ENCODE results near the gene CDK13. TPM values are rescaled to one million over a fixed set of nuclear protein-coding genes. Genes with fewer than 3 reads are reported as not detected.

Gene CDK13
- total and polyA plus RNA-seq, 4 donors: 13.3 to 124 (median 30.8) TPM

DNA sequence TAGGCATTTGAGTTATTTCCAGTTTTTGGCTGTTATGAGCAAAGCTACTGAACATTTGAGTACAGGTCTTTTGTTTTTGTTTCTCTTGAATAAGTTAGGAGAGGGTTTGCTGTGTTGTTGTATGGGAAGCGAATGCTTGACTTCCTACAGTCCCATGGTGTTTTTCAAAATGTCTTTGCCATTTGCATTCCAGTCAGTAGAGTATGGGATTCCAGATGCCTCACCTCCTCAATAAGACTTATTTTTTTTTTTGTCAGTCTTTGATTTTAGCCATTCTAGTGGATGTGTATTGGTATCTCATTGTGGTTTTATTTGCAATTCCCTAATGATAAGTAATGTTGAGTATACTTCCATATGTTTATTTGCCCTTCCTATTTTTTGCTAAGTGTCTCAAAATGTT lies 19.4 kb downstream of the CDK13 start:
- no peak for TF ChIP-seq CTCF (IDR thresholded peaks at IDR 0.05; ENCODE audit: control extremely low read depth, extremely low read depth)
- ATAC-seq (ENCODE audit: insufficient read depth, low FRiP score) (no peak), DNase-seq (no peak)
- Histone ChIP-seq H3K27ac (ENCODE audit: low read depth in 1 of 2, low read length in 1 of 2) (no peak overlapping the region), H3K27me3 (ENCODE audit: control insufficient read depth in 3 of 3, insufficient read depth in 3 of 3, low read length in 2 of 3) (no peaks in the 10 kb centered on the region), H3K36me3 (ENCODE audit: control insufficient read depth in 4 of 4, insufficient read depth in 4 of 4, low read length in 4 of 4) (no peaks in the 10 kb centered on the region), H3K4me3 (no peak overlapping the region), H3K4me1 (ENCODE audit: control insufficient read depth in 5 of 5, insufficient read depth in 5 of 5, low read length in 5 of 5) (peaks cover 0 to 6% (median 3%) of the 10 kb centered on the region in 5 donors), H3K9me3 (ENCODE audit: control insufficient read depth in 4 of 4, insufficient read depth in 3 of 4, low read length in 3 of 4) (no peaks in the 10 kb centered on the region), H3K9ac (ENCODE audit: insufficient read depth in 1 of 2, low read length in 2 of 2) (no peak overlapping the region)
- 87 to 88% methylated on average over 1 of the region's 1 CpG for WGBS, 2 donors

- Histone ChIP-seq H3K4me1 (ENCODE audit: control insufficient read depth in 5 of 5, insufficient read depth in 5 of 5, low read length in 5 of 5) (peaks cover 0 to 14% (median 3%) of the 10 kb centered on the region in 5 donors), H3K36me3 (ENCODE audit: control insufficient read depth in 4 of 4, insufficient read depth in 4 of 4, low read length in 4 of 4) (no peaks in the 10 kb centered on the region), H3K9ac (ENCODE audit: insufficient read depth in 1 of 2, low read length in 2 of 2) (no peak overlapping the region), H3K4me3 (no peak overlapping the region), H3K27ac (ENCODE audit: low read depth in 1 of 2, low read length in 1 of 2) (no peak overlapping the region), H3K9me3 (ENCODE audit: control insufficient read depth in 4 of 4, insufficient read depth in 3 of 4, low read length in 3 of 4) (no peaks in the 10 kb centered on the region), H3K27me3 (ENCODE audit: control insufficient read depth in 3 of 3, insufficient read depth in 3 of 3, low read length in 2 of 3) (no peaks in the 10 kb centered on the region)
- ATAC-seq (ENCODE audit: insufficient read depth, low FRiP score) (no peak), DNase-seq (no peak)
- TF ChIP-seq CTCF (IDR thresholded peaks at IDR 0.05; ENCODE audit: control extremely low read depth, extremely low read depth): no peak
- 64 to 73% methylated on average over 3 of the region's 3 CpGs for WGBS, 2 donors
Observed at GRCh38 chr7:39971924-39972323, 21.9 kb downstream of the CDK13 start.

GRCh38 chr7:39973801-39974200 lies 23.7 kb downstream of the CDK13 start:
- 78 to 87% methylated on average over 2 of the region's 2 CpGs for WGBS, 2 donors
- Histone ChIP-seq H3K9ac (ENCODE audit: insufficient read depth in 1 of 2, low read length in 2 of 2) (no peak overlapping the region), H3K27ac (ENCODE audit: low read depth in 1 of 2, low read length in 1 of 2) (no peak overlapping the region), H3K36me3 (ENCODE audit: control insufficient read depth in 4 of 4, insufficient read depth in 4 of 4, low read length in 4 of 4) (no peaks in the 10 kb centered on the region), H3K4me3 (no peak overlapping the region), H3K9me3 (ENCODE audit: control insufficient read depth in 4 of 4, insufficient read depth in 3 of 4, low read length in 3 of 4) (no peaks in the 10 kb centered on the region), H3K27me3 (ENCODE audit: control insufficient read depth in 3 of 3, insufficient read depth in 3 of 3, low read length in 2 of 3) (no peaks in the 10 kb centered on the region), H3K4me1 (ENCODE audit: control insufficient read depth in 5 of 5, insufficient read depth in 5 of 5, low read length in 5 of 5) (peaks cover 0 to 23% (median 3%) of the 10 kb centered on the region in 5 donors)
- TF ChIP-seq CTCF (IDR thresholded peaks at IDR 0.05; ENCODE audit: control extremely low read depth, extremely low read depth): no peak
- ATAC-seq (ENCODE audit: insufficient read depth, low FRiP score) (no peak), DNase-seq (no peak)
